ENCODE results near the gene SLC26A3. TPM values are rescaled to one million over a fixed set of nuclear protein-coding genes. Genes with fewer than 3 reads are reported as not detected.

SLC26A3 gene
- not detected in 2 replicates for total RNA-seq

GRCh38 chr7:107803009-107803610, at the start of gene SLC26A3:
Gene SLC26A3, minus strand, starts transcription at chr7:107803223. Its CDS starts 8,714 bp downstream, at chr7:107794509.

GRCh38 chr7:107743567-107744344, 59.3 kb downstream of the SLC26A3 start, which contains the start of gene CBLL1:
Gene CBLL1, plus strand, starts transcription at chr7:107744142. Its CDS starts 22 bp downstream, at chr7:107744164.

Other genes with a start within 250 kb of the SLC26A3 start
- 59.6 and 69.2 TPM in 2 replicates for gene COG5, start 239.3 kb downstream of the SLC26A3 start, total RNA-seq
- 12.5 and 12.6 TPM in 2 replicates for gene DUS4L, start 239.3 kb downstream of the SLC26A3 start, total RNA-seq
- 99.7 and 120 TPM in 2 replicates for gene BCAP29, start 223.0 kb downstream of the SLC26A3 start, total RNA-seq
- 0.44 and 0.50 TPM in 2 replicates for gene SLC26A4, start 142.4 kb downstream of the SLC26A3 start, total RNA-seq
- 13.8 and 14.2 TPM in 2 replicates for gene CBLL1, start 59.1 kb downstream of the SLC26A3 start, total RNA-seq
- 74.4 and 109 TPM in 2 replicates for gene DLD, start 88.0 kb upstream of the SLC26A3 start, total RNA-seq
- 208 and 292 TPM in 2 replicates for gene LAMB1, start 199.9 kb upstream of the SLC26A3 start, total RNA-seq

Measured in uterine smooth muscle cell (primary cell).